Measurements from ENCODE around the gene NMNAT2.

DNA sequence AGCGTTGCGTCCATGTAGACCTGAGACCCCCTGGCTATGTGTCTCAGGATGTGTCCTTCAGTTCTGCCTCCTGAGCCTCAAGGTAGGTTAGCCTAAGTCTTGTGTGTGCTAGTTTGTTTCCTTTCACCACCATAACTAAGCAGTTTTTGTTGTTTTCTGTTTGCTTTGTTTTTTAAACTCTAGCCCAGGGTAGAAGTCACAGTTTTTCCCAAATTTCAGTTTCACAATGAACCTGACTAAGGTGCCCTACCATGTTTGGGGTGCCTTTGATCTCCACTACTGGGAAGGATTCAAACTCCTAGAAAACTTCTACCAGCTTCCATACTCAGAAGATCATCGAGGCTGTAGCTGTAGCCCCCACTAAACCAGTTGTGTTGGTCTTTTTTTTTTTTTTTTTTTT, 39.3 kb upstream of the NMNAT2 start:
- TF ChIP-seq POLR2A (IDR thresholded peaks at IDR 0.05) (no peak), POLR2AphosphoS5 (IDR thresholded peaks at IDR 0.05) (no peak), EP300 (IDR thresholded peaks at IDR 0.05; ENCODE audit: low read depth) (no peak)
- TF ChIP-seq, protein P1, sequence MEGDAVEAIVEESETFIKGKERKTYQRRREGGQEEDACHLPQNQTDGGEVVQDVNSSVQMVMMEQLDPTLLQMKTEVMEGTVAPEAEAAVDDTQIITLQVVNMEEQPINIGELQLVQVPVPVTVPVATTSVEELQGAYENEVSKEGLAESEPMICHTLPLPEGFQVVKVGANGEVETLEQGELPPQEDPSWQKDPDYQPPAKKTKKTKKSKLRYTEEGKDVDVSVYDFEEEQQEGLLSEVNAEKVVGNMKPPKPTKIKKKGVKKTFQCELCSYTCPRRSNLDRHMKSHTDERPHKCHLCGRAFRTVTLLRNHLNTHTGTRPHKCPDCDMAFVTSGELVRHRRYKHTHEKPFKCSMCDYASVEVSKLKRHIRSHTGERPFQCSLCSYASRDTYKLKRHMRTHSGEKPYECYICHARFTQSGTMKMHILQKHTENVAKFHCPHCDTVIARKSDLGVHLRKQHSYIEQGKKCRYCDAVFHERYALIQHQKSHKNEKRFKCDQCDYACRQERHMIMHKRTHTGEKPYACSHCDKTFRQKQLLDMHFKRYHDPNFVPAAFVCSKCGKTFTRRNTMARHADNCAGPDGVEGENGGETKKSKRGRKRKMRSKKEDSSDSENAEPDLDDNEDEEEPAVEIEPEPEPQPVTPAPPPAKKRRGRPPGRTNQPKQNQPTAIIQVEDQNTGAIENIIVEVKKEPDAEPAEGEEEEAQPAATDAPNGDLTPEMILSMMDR (IDR thresholded peaks at IDR 0.05), result no peak

Measured in transverse colon (tissue), 4 donors.